ENCODE measurements around the gene PRR22. TPM values are rescaled to one million over a fixed set of nuclear protein-coding genes. Genes with fewer than 3 reads are reported as not detected.
A peak's percentile ranks its signal among the peaks of the same experiment; 100 is the strongest.
"Not testable (repeated sequence)": the region's sequence is repeated elsewhere in the genome, so short reads cannot be mapped to it uniquely, and the experiment has no call there.

Gene PRR22
- polyA plus RNA-seq, 6 donors from 2014 or later = 0.25 to 0.28 (median 0.25) TPM; not detected in 3

DNA sequence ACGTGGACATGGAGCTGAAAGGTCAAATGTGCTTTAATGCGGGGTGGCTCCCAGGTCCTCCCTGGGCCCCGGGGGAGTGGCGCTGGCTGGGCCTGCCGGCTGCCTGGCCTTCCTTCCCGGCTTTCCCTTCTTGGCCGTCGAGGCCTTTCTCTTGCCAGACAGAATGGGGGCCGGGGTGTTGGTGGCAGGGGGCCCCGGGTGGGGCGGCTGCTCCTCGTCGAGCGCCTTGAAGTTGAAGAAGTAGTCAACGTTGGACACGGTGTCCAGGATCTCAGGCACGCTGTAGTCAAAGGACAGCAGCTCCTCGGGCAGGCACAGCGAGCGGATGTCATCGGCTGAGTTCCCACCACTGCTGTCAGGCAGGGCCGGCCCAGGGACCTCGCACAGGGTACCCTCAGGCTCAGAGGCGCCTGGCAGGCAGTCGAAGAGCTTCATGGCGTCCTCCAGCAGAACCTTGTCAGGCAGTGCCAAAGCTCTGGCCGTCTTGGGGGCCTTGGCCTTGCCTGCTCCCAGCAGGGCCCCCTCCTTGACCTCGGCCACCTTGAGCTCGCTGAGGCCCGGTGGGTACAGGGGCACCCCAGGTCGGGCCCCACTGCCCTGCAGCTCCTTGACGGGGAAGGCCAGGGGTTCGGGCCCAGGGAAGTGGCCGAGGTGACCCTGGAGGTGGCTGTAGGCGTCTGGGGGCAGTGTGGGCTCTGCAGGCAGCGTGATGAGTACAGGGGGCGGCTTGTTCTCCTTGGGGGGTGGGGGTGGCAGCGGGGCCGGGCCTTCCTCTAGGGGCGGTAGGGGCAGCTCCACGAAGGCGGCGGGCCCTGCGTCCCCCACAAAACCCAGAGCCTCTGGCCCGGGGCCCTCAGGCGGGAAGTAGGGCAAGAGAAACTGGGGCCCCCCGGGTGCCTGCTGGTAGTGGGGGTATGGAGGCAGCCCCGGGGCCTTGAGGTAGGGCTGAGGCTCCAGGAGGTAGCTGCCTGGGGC, 1.3 kb downstream of the PRR22 start:
- Mint-ChIP-seq H3K9me3 (no peaks in the 10 kb centered on the region), H3K36me3 (peaks cover 0 to 14% of the 10 kb centered on the region in 2 donors), H3K27me3 (no peaks in the 10 kb centered on the region), H3K4me3 (no peak overlapping the region), H3K4me1 (peaks cover 4 to 10% (median 5%) of the 10 kb centered on the region in 3 donors), H3K27ac (no peak overlapping the region)
- no peak for DNase-seq
- ATAC-seq (ENCODE audit: low read depth in 2 of 2) = peak in 1 of 2 donors; percentile 6

DNA sequence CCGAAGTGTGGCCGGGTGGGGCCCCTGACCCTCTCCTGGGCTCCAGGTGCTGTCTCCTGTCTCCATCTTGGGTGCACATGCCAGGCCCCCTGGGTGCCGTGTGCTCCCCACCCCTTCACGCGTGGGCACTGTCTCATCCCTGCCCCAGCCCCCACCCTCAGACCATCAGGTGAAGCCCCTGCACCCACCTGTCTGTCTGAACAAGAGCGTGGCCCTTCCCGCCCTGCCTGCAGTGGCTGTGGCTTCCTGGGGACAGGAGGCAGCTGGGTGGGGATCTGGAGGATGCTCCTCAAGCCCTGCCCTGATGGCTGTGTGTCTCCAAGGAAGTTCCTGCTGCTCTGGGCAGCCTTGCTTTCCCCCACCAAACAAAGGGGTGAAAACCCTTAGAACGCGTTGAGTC, 2.2 kb downstream of the PRR22 start:
- ATAC-seq (ENCODE audit: low read depth in 2 of 2) (no peak), DNase-seq (no peak)
- Mint-ChIP-seq H3K27ac (peak overlapping the region in 1 of 6 donors; percentile 16), H3K4me3 (no peak overlapping the region), H3K9me3 (no peaks in the 10 kb centered on the region), H3K4me1 (peaks cover 4 to 5% (median 5%) of the 10 kb centered on the region in 3 donors), H3K27me3 (no peaks in the 10 kb centered on the region), H3K36me3 (peaks cover 0 to 12% of the 10 kb centered on the region in 2 donors)

- not testable (repeated sequence) for H3K27me3 Mint-ChIP-seq; H3K4me1 Mint-ChIP-seq; H3K9me3 Mint-ChIP-seq; DNase-seq; H3K4me3 Mint-ChIP-seq; H3K27ac Mint-ChIP-seq; H3K36me3 Mint-ChIP-seq; ATAC-seq (ENCODE audit: low read depth in 2 of 2)
These were observed 3.6 kb downstream of the PRR22 start for GRCh38 chr19:5780916-5781315.

- Mint-ChIP-seq H3K36me3 (no peaks in the 10 kb centered on the region), H3K9me3 (no peaks in the 10 kb centered on the region), H3K4me1 (no peaks in the 10 kb centered on the region), H3K27me3 (peaks cover 0 to 8% (median 0%) of the 10 kb centered on the region in 3 donors), H3K27ac (peak overlapping the region in 1 of 6 donors; percentile 74), H3K4me3 (no peak overlapping the region)
- DNase-seq (no peak), ATAC-seq (ENCODE audit: low read depth in 2 of 2) (no peak)
These were observed 6.1 kb downstream of the PRR22 start for GRCh38 chr19:5778402-5778801.

DNA sequence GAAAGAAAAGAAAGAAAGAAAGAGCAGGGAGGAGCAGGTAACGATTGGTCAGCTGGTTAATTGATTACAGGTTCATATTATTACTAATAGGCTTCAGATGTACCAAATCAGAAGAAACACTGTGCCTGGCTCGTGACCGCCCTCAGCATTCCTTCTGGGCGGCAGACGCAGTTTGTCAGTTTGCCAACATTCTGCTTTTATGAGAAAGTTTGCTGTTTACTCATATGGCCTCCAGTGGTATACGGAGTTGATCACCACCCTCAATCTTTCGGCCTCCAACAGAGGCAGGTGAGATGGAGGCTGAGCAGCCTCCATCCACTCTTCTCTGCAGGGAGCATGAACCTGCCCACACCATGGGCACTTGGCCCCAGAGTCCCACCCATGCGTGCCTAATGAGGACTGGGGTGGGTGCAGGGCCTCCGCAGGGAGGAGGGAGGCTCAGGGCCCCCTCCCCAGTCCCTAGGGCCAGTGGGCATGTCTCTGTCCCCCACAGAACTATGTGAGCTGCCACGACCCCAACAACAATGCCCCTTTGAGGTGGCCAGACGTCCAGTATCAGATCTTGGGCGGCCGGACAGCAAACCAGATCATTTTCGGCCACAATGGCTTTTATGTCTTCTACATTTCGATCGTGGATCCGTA, 8.8 kb downstream of the PRR22 start:
- Mint-ChIP-seq H3K4me1 (peaks cover 0 to 2% (median 0%) of the 10 kb centered on the region in 3 donors), H3K27ac (no peak overlapping the region), H3K4me3 (no peak overlapping the region), H3K9me3 (no peaks in the 10 kb centered on the region), H3K27me3 (peaks cover 0 to 18% (median 5%) of the 10 kb centered on the region in 3 donors), H3K36me3 (no peaks in the 10 kb centered on the region)
- ATAC-seq (ENCODE audit: low read depth in 2 of 2) = no peak
- DNase-seq = no peak

DNA sequence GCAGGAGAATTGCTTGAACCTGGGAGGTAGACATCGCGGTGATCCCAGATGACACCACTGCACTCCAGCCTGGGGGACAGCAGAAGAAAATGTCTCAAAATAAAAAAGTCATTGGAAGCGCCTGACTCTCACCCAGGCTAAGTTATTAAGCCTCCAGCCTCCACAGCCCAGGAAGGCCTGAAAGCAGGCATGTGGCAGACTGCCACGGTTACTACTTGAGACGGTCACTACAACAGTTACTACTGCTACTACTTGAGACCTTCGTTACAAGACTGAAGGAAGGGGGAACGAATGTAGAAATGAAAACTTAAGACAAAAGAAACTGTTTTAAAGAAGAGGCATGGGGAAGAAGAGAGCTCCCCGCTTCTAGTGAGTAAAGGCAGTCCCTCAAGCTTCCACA, 9.6 kb downstream of the PRR22 start:
- Mint-ChIP-seq H3K27ac (no peak overlapping the region), H3K27me3 (peaks cover 0 to 18% (median 5%) of the 10 kb centered on the region in 3 donors), H3K9me3 (no peaks in the 10 kb centered on the region), H3K4me3 (no peak overlapping the region), H3K36me3 (no peaks in the 10 kb centered on the region), H3K4me1 (peaks cover 0 to 2% (median 0%) of the 10 kb centered on the region in 3 donors)
- no peak for DNase-seq
- no peak for ATAC-seq (ENCODE audit: low read depth in 2 of 2)

DNA sequence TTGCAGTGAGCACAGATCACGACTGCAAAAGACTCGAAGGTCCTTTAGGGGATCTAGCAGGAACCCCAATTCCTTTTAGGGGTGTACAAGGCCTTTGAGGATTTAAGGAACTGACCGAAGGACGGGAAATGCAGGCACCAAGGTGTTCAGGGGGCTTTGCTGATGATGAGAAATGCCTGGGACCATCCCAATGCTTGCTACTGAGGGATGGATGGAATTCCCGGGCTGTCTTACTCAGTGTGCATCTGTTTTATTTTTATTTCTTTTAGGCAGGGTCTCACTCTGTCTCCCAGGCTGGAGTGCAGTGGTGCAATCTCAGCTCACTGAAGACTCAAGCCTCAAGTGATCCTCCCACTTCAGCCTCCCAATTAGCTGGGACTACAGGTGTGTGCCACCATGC, 11.3 kb downstream of the PRR22 start:
- Mint-ChIP-seq H3K4me3 (no peak overlapping the region), H3K27ac (no peak overlapping the region), H3K36me3 (no peaks in the 10 kb centered on the region), H3K4me1 (peaks cover 0 to 2% (median 0%) of the 10 kb centered on the region in 3 donors), H3K9me3 (no peaks in the 10 kb centered on the region), H3K27me3 (peaks cover 0 to 18% (median 5%) of the 10 kb centered on the region in 3 donors)
- ATAC-seq (ENCODE audit: low read depth in 2 of 2) (no peak), DNase-seq (no peak)

- Mint-ChIP-seq H3K9me3 (no peaks in the 10 kb centered on the region), H3K4me3 (no peak overlapping the region), H3K4me1 (peaks cover 0 to 6% (median 0%) of the 10 kb centered on the region in 3 donors), H3K27ac (no peak overlapping the region), H3K27me3 (peaks cover 0 to 18% (median 5%) of the 10 kb centered on the region in 3 donors), H3K36me3 (no peaks in the 10 kb centered on the region)
- no peak for DNase-seq
- ATAC-seq (ENCODE audit: low read depth in 2 of 2) = no peak
These were observed 12.1 kb downstream of the PRR22 start for GRCh38 chr19:5772416-5772815.

DNA sequence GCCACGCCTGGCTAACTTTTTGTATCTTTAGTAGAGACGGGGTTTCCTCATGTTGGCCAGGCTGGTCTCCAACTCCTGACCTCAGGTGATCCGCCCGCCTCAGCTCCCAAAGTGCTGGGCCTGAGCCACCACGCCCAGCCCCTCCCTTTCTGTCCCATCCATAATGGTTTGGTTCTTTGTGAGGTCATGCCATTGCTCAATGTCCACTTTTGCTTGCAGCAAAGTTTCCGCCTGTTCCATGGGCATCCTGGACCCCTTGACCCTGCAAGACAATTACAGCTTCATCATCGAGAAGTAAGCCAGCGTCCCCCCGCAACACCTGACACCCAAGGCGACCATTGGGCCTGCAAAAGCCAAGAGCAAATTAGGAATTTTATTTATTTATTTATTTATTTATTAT, 16.6 kb downstream of the PRR22 start:
- H3K27ac Mint-ChIP-seq = no peak overlapping the region
- H3K36me3 Mint-ChIP-seq = peaks cover 0 to 1% of the 10 kb centered on the region in 2 donors
- DNase-seq = no peak
- no peak overlapping the region for H3K4me3 Mint-ChIP-seq
- peaks cover 0 to under 1% (median 0%) of the 10 kb centered on the region in 7 donors for H3K9me3 Mint-ChIP-seq
- H3K27me3 Mint-ChIP-seq = peaks cover 0 to 7% (median 6%) of the 10 kb centered on the region in 3 donors
- peaks cover 0 to 6% (median 0%) of the 10 kb centered on the region in 3 donors for H3K4me1 Mint-ChIP-seq
- no peak for ATAC-seq (ENCODE audit: low read depth in 2 of 2)

GRCh38 chr19:5765220-5765619, 19.3 kb downstream of the PRR22 start:
- peaks cover 0 to 11% of the 10 kb centered on the region in 2 donors for H3K36me3 Mint-ChIP-seq
- H3K9me3 Mint-ChIP-seq = peaks cover 0 to 9% (median 1%) of the 10 kb centered on the region in 7 donors
- DNase-seq (no peak), ATAC-seq (ENCODE audit: low read depth in 2 of 2) (no peak)
- peaks cover 0 to 4% (median 0%) of the 10 kb centered on the region in 3 donors for H3K4me1 Mint-ChIP-seq
- H3K4me3 Mint-ChIP-seq = peak overlapping the region in 2 of 8 donors; percentile 17 to 72
- H3K27ac Mint-ChIP-seq = no peak overlapping the region
- peaks cover 0 to 11% (median 0%) of the 10 kb centered on the region in 3 donors for H3K27me3 Mint-ChIP-seq

GRCh38 chr19:5762608-5763217, 21.8 kb downstream of the PRR22 start:
- H3K9me3 Mint-ChIP-seq = peaks cover 0 to 9% (median 1%) of the 10 kb centered on the region in 7 donors
- no peak overlapping the region for H3K27ac Mint-ChIP-seq
- peaks cover 0 to 11% (median 5%) of the 10 kb centered on the region in 3 donors for H3K27me3 Mint-ChIP-seq
- ATAC-seq (ENCODE audit: low read depth in 2 of 2) = no peak
- no peak for DNase-seq
- H3K4me1 Mint-ChIP-seq = no peaks in the 10 kb centered on the region
- H3K4me3 Mint-ChIP-seq = no peak overlapping the region
- peaks cover 0 to 11% of the 10 kb centered on the region in 2 donors for H3K36me3 Mint-ChIP-seq

GRCh38 chr19:5753743-5754142, 30.8 kb downstream of the PRR22 start:
- ATAC-seq (ENCODE audit: low read depth in 2 of 2) (no peak), DNase-seq (no peak)
- no peaks in the 10 kb centered on the region for H3K9me3 Mint-ChIP-seq
- H3K36me3 Mint-ChIP-seq = no peaks in the 10 kb centered on the region
- H3K27ac Mint-ChIP-seq = no peak overlapping the region
- no peaks in the 10 kb centered on the region for H3K4me1 Mint-ChIP-seq
- peaks cover 0 to 17% (median 4%) of the 10 kb centered on the region in 3 donors for H3K27me3 Mint-ChIP-seq
- H3K4me3 Mint-ChIP-seq = peak overlapping the region in 1 of 8 donors; percentile 53

DNA sequence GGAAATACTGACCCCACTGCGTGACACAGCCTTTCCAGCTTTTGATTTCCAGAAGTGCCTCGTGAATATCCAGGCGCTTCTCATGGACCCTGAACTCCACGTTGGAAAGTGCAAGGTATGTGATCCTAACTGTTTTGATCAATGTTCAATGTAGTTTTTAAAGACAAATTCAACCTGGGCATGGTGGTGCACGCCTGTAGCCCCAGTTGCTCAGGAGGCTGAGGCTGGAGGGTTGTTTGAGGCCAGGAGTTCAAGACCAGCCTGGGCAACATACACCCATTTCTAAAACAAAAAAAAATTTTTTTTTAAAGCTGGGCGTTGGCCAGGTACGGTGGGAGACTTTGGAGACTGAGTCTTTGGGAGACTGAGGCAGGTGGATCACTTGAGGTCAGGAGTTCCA, 32.8 kb downstream of the PRR22 start:
- no peaks in the 10 kb centered on the region for H3K9me3 Mint-ChIP-seq
- no peak overlapping the region for H3K27ac Mint-ChIP-seq
- no peak overlapping the region for H3K4me3 Mint-ChIP-seq
- DNase-seq (no peak), ATAC-seq (ENCODE audit: low read depth in 2 of 2) (no peak)
- no peaks in the 10 kb centered on the region for H3K4me1 Mint-ChIP-seq
- H3K36me3 Mint-ChIP-seq = no peaks in the 10 kb centered on the region
- H3K27me3 Mint-ChIP-seq = peaks cover 0 to 11% (median 4%) of the 10 kb centered on the region in 3 donors

Data from naive B cell (primary cell).